Measurements from ENCODE around the gene HSFX1.

Gene HSFX1

DNA sequence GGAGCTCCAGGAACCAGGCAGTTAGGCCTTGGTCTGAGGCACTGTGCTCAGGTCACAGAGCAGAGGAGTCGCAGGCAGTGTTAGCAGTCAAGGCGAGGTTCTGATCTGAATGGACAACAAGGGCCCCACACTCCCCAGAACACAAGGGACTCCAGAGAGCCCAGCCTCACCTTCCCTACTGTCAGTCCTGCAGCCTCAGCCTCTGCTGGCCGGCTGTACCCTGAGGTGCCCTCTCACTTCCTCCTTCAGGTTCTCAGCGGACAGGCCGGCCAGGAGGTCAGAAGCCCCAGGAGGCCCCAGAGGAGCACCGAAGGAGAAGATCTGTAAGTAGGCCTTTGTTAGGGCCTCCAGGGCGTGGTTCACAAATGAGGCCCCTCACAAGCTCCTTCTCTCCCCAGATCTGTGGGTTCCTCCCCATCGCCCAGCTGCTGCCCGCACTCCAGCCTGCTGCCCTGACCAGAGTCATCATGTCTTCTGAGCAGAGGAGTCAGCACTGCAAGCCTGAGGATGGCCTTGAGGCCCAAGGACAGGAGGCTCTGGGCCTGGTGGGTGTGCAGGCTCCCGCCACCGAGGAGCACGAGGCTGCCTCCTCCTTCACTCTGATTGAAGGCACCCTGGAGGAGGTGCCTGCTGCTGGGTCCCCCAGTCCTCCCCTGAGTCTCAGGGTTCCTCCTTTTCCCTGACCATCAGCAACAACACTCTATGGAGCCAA, 34.0 kb downstream of the HSFX1 start:
- DNase-seq = no peak

DNA sequence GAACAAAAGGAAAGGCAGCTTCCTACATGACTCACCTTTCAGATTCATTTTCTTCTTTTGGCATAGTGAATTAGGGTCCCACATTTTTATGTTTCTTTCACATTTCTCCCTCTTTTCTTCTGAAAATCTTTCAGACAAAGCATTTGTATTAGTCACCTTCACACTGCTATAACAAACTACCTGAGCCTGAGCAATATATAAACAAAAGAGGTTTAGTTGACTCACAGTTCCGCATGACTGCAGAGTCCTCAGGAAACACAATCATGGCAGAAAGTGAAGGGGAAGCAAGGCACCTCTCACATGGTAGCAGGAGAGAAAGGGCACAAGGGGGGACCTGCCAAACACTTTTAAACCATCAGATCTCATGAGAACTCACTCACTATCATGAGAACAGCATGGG, 44.8 kb downstream of the HSFX1 start:
- DNase-seq = no peak

DNA sequence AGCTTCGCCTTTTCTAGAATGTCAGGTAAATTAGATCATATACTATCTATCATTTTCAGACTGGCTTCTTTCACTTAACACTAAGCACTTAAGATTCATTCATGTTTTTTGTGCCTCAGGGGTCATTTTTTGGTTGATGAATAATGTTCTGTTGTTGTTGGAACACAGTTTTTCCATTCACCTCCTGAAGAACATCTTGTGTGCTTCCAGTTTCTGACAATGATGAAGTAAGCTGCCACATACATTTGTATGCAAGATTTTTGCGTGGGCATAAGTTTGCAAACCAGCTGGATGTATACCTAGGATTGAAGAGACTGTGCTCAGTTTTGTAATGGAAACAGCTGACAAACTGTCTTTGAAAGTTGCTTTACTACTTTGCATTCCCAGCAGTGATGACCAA, 45.5 kb downstream of the HSFX1 start:
- no peak for DNase-seq

DNA sequence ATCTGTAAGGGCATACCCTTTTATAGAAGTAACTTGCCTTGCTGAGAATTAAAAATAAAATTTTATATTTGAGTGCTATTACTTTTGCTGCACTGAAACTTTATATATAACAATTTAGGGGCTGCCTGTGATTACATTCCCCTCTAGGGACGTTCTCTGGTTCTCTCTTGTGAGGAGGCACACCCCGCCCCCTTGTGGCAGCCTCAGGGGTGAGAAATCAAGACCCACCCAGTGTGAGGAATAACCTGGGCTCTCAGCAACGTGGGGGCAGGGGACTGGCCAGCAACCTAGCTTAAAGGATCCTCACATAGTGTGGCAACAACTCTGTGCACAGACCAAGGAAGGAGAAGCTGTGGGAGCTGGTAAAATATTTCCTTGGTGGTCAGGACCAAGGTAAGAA, 51.6 kb downstream of the HSFX1 start:
- DNase-seq = peak; percentile 3
